ENCODE results near the gene MCF2L2.

The MCF2L2 gene

GRCh38 chr3:183393625-183394024, 34.8 kb downstream of the MCF2L2 start:
- H3K4me3 ChIP-seq (replicated peaks; ENCODE audit: low read depth, low read length) = no peak overlapping the region
- TF ChIP-seq, protein P1, sequence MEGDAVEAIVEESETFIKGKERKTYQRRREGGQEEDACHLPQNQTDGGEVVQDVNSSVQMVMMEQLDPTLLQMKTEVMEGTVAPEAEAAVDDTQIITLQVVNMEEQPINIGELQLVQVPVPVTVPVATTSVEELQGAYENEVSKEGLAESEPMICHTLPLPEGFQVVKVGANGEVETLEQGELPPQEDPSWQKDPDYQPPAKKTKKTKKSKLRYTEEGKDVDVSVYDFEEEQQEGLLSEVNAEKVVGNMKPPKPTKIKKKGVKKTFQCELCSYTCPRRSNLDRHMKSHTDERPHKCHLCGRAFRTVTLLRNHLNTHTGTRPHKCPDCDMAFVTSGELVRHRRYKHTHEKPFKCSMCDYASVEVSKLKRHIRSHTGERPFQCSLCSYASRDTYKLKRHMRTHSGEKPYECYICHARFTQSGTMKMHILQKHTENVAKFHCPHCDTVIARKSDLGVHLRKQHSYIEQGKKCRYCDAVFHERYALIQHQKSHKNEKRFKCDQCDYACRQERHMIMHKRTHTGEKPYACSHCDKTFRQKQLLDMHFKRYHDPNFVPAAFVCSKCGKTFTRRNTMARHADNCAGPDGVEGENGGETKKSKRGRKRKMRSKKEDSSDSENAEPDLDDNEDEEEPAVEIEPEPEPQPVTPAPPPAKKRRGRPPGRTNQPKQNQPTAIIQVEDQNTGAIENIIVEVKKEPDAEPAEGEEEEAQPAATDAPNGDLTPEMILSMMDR (IDR thresholded peaks at IDR 0.05; ENCODE audit: low read length, missing control alignments) = no peak
- peak; percentile 29 for DNase-seq (ENCODE audit: low read depth)

DNA sequence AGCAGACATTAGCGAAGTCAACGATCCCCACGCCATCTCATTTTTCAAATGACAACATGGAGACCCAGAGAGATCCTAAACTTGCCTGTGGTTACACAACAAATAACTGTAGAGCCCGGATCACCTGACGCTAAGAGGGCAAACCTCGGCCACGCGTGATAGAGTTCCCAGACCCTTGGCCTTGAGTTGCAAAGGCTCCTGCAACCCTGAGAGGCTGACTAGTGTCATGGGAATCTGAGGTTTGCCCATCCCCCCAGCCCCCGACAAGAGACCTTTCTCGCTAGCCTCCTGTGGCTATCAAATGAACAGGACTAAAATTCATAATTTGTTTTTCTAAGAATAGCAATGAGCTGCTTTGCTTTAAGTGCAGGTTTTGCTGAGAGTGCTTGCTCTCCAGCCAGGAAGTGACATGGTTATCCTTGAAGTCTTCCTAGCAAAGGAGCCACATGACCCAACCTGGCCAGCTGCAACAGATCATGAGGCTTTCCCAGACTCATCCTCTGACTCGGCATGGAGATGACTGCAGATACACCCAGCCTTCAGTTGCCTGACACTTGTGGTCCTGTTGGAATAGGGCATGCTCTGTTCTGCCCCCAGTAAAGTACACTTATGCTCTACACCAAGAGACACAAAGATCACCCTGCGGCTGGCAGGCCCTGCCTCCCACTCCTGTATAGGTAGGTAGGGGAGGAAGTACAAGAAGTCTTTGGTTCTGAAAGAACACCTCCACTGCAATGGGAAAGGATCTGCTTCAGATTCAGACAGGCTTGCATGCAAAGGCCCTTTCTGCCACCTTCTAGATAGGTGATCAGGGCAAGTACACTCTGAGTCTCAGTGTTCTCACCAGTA, 36.0 kb downstream of the MCF2L2 start:
- DNase-seq (ENCODE audit: low read depth) = no peak

DNA sequence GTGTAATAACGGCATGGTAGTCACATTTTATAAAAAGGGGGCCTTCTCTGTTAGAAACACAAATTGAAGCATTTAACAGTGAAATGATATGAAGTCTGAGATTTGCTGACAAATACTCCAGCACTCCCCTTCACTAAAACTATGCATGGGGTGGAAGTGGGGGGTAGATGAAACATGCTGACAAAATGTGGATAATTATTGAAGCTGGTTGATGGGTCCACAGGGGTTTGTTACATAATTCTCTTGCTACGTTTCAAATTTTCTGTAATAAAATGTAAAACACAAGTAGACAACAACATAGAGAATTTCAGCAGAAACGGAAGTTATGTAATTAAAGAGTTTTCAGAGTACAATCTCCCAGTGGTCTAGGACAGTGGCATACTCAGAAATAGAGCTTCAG, 37.0 kb downstream of the MCF2L2 start:
- TF ChIP-seq, protein P1 (IDR thresholded peaks at IDR 0.05; ENCODE audit: low read length, missing control alignments) = no peak
- no peak overlapping the region for H3K4me3 ChIP-seq (replicated peaks; ENCODE audit: low read depth, low read length)
- no peak for DNase-seq (ENCODE audit: low read depth)

More for the DNA sequence above, 36.0 kb downstream of the MCF2L2 start:
- H3K4me3 ChIP-seq (replicated peaks; ENCODE audit: low read depth, low read length) = no peak overlapping the region
- TF ChIP-seq, protein P1 (IDR thresholded peaks at IDR 0.05; ENCODE audit: low read length, missing control alignments) = no peak

- DNase-seq (ENCODE audit: low read depth) = no peak
- TF ChIP-seq, protein P1 (IDR thresholded peaks at IDR 0.05; ENCODE audit: low read length, missing control alignments) = no peak
- H3K4me3 ChIP-seq (replicated peaks; ENCODE audit: low read depth, low read length) = no peak overlapping the region
These were observed 37.6 kb downstream of the MCF2L2 start for GRCh38 chr3:183390844-183391243.

- no peak overlapping the region for H3K4me3 ChIP-seq (replicated peaks; ENCODE audit: low read depth, low read length)
- TF ChIP-seq, protein P1 (IDR thresholded peaks at IDR 0.05; ENCODE audit: low read length, missing control alignments) = no peak
- no peak for DNase-seq (ENCODE audit: low read depth)
These were observed 40.1 kb downstream of the MCF2L2 start for GRCh38 chr3:183388213-183388895.

GRCh38 chr3:183387797-183388196, 40.6 kb downstream of the MCF2L2 start:
- DNase-seq (ENCODE audit: low read depth) = no peak
- TF ChIP-seq, protein P1 (IDR thresholded peaks at IDR 0.05; ENCODE audit: low read length, missing control alignments) = no peak

More at GRCh38 chr3:183387797-183388196, 40.6 kb downstream of the MCF2L2 start:
- H3K4me3 ChIP-seq (replicated peaks; ENCODE audit: low read depth, low read length) = no peak overlapping the region
